Liver (tissue), 9 donors: ENCODE data around the gene CEP20. TPM values are rescaled to one million over a fixed set of nuclear protein-coding genes. Genes with fewer than 3 reads are reported as not detected.

ENCODE experiments used
- DNase-seq: peaks from one replicate; pipeline ENCODE4 v3.0.0-alpha.2; 2017; ENCODE audit warnings: low spot score
- H3K27ac ChIP-seq, 2 donors: one replicate each; pipeline ENCODE4 v1.7.0; 2013; ENCODE audit warnings: inconsistent platforms in 2 of 2, low read length in 2 of 2, control low read depth in 1 of 2, low read depth in 1 of 2, mild to moderate bottlenecking in 1 of 2
- H3K27me3 ChIP-seq, 4 donors: one replicate each; pipeline versions ENCODE4 v1.6.1 to v1.7.0; 2013; ENCODE audit warnings: low read length in 3 of 4, inconsistent platforms in 1 of 4, mild to moderate bottlenecking in 1 of 4, moderate library complexity in 1 of 4; ENCODE audit not compliant: control insufficient read depth in 4 of 4, insufficient read depth in 4 of 4
- H3K36me3 ChIP-seq, 4 donors: one replicate each; pipeline versions ENCODE4 v1.6.1 to v1.7.0; 2013; ENCODE audit warnings: low read length in 3 of 4, mild to moderate bottlenecking in 3 of 4, low read depth in 1 of 4, moderate library complexity in 1 of 4; ENCODE audit not compliant: control insufficient read depth in 4 of 4, insufficient read depth in 3 of 4
- H3K4me1 ChIP-seq, 4 donors: one replicate each; pipeline versions ENCODE4 v1.6.1 to v1.7.0; 2013; ENCODE audit warnings: low read length in 3 of 4, mild to moderate bottlenecking in 3 of 4, moderate library complexity in 1 of 4; ENCODE audit not compliant: control insufficient read depth in 4 of 4, insufficient read depth in 4 of 4
- H3K4me3 ChIP-seq, 3 donors: one replicate each; pipeline versions ENCODE4 v1.6.1 to v1.7.0; 2013; ENCODE audit warnings: low read length in 3 of 3, control low read depth in 1 of 3, low read depth in 1 of 3, mild to moderate bottlenecking in 1 of 3
- H3K9ac ChIP-seq, 2 donors: one replicate each; pipeline ENCODE4 v1.7.0; 2013; ENCODE audit warnings: low read length in 2 of 2, mild to moderate bottlenecking in 2 of 2, moderate library complexity in 2 of 2, control low read depth in 1 of 2, low read depth in 1 of 2
- H3K9me3 ChIP-seq, 4 donors: one replicate each; pipeline versions ENCODE4 v1.6.1 to v1.7.0; 2013; ENCODE audit warnings: low read length in 3 of 4; ENCODE audit not compliant: control insufficient read depth in 4 of 4
- ATF3 ChIP-seq: IDR thresholded peaks from 2 replicates; pipeline ENCODE4 v1.6.1; 2016; ENCODE audit warnings: antibody characterized with exemption
- CTCF ChIP-seq: fragments of 150-350 bp; IDR thresholded peaks from 2 replicates; pipeline ENCODE4 v1.5.1; 2017; ENCODE audit warnings: improper control_type of control experiment, low read depth, low read length; ENCODE audit not compliant: missing input control
- EGR1 ChIP-seq, 2 donors: IDR thresholded peaks; 2 replicates each; pipeline ENCODE4 v1.6.1; 2016 to 2018; ENCODE audit warnings: antibody characterized with exemption in 2 of 2, low read depth in 2 of 2
- FOXA1 ChIP-seq: IDR thresholded peaks from 2 replicates; pipeline ENCODE4 v1.6.1; 2016; ENCODE audit warnings: antibody characterized with exemption
- FOXA2 ChIP-seq: IDR thresholded peaks from 2 replicates; pipeline ENCODE4 v1.6.1; 2016; ENCODE audit warnings: antibody characterized with exemption
- GABPA ChIP-seq, 2 donors: IDR thresholded peaks in 1 of 2; conservative IDR thresholded peaks in 1 of 2; 2 replicates each; pipeline ENCODE4 v1.6.1; 2016; ENCODE audit warnings: antibody characterized with exemption in 2 of 2, mild to moderate bottlenecking in 1 of 2, moderate library complexity in 1 of 2
- HNF4A ChIP-seq, 2 donors: conservative IDR thresholded peaks; 2 replicates each; pipeline ENCODE4 v1.6.1; 2016; ENCODE audit warnings: antibody characterized with exemption in 2 of 2, mild to moderate bottlenecking in 2 of 2
- HNF4G ChIP-seq: IDR thresholded peaks from 2 replicates; pipeline ENCODE4 v1.6.1; 2016; ENCODE audit warnings: antibody characterized with exemption
- JUND ChIP-seq, 2 donors: IDR thresholded peaks; 2 replicates each; pipeline ENCODE4 v1.6.1; 2016; ENCODE audit warnings: antibody characterized with exemption in 2 of 2
- MAX ChIP-seq: IDR thresholded peaks from 2 replicates; pipeline ENCODE4 v1.6.1; 2016; ENCODE audit warnings: antibody characterized with exemption
- NR2F2 ChIP-seq: IDR thresholded peaks from 2 replicates; pipeline ENCODE4 v1.6.1; 2016; ENCODE audit warnings: antibody characterized with exemption
- RAD21 ChIP-seq, 2 donors: IDR thresholded peaks; 2 replicates each; pipeline ENCODE4 v1.6.1; 2016; ENCODE audit warnings: antibody characterized with exemption in 2 of 2, mild to moderate bottlenecking in 2 of 2
- REST ChIP-seq: IDR thresholded peaks from 2 replicates; pipeline ENCODE4 v1.6.1; 2016; ENCODE audit warnings: antibody characterized with exemption, mild to moderate bottlenecking
- RXRA ChIP-seq, 2 donors: IDR thresholded peaks; 2 replicates each; pipeline ENCODE4 v1.6.1; 2017 to 2018; ENCODE audit warnings: antibody characterized with exemption in 2 of 2, mild to moderate bottlenecking in 1 of 2
- SP1 ChIP-seq: IDR thresholded peaks from 2 replicates; pipeline ENCODE4 v1.6.1; 2018; ENCODE audit warnings: antibody characterized with exemption, mild to moderate bottlenecking
- TAF1 ChIP-seq: conservative IDR thresholded peaks from 2 replicates; pipeline ENCODE4 v1.6.1; 2016; ENCODE audit warnings: antibody characterized with exemption, mild to moderate bottlenecking
- YY1 ChIP-seq: IDR thresholded peaks from 2 replicates; pipeline ENCODE4 v1.6.1; 2016; ENCODE audit warnings: antibody characterized with exemption, mild to moderate bottlenecking
- ZBTB33 ChIP-seq: IDR thresholded peaks from 2 replicates; pipeline ENCODE4 v1.6.1; 2016; ENCODE audit warnings: antibody characterized with exemption
- WGBS: extraction: QIAGEN DNeasy Blood & Tissue Kit; methylation state at CpG from one replicate; pipeline ENCODE4 v1.1.7; 2013; 5-methylcytosine and 5-hydroxymethylcytosine counted together
- polyA plus RNA-seq, 2 donors: library from polyadenylated mRNA; stranded (reverse) in 1 of 2; unstranded in 1 of 2; fragments of 200-250 nt in 1 of 2; fragments of >200 nt in 1 of 2; fragmentation: Nextera tagmentation in 1 of 2; extraction: Ambion mirVana in 1 of 2; gene quantifications; one replicate each; pipeline versions ENCODE4 v1.2.1 to v1.2.3, GENCODE V29; 2013 to 2015
- total RNA-seq, 2 donors: library from RNA; depleted of rRNA; stranded (reverse); fragments of >200 nt; gene quantifications; one replicate each; pipeline ENCODE4 v1.2.3, GENCODE V29; 2014
- donor health status: healthy.
- donor health status: healthy.
- donor health status: healthy.
- donor health status: healthy.
- donor health status: healthy.

The CEP20 gene
- total and polyA plus RNA-seq, 4 donors = 10.7 to 19.2 (median 13.3) TPM

GRCh38 chr16:15894571-15895374 is 6.4 kb upstream of the CEP20 start (continued):
- TF ChIP-seq MAX (no peak), YY1 (no peak)

- WGBS = 77% methylated on average over 3 of the region's 3 CpGs
- TF ChIP-seq SP1 (no peak), JUND (IDR thresholded peaks at IDR 0.05) (no peak), FOXA1 (no peak), ATF3 (no peak), GABPA (IDR thresholded peaks at IDR 0.05 in 1 of 2, conservative IDR thresholded peaks at IDR 0.05 in 1 of 2) (no peak), HNF4A (conservative IDR thresholded peaks at IDR 0.05) (no peak), CTCF (no peak), HNF4G (no peak), ZBTB33 (no peak), MAX (no peak), FOXA2 (no peak), RAD21 (IDR thresholded peaks at IDR 0.05) (no peak), TAF1 (no peak), REST (no peak), EGR1 (IDR thresholded peaks at IDR 0.05; ENCODE audit: low read depth in 2 of 2) (no peak), RXRA (IDR thresholded peaks at IDR 0.05) (no peak), YY1 (no peak), NR2F2 (no peak)
- H3K27me3 ChIP-seq = no peaks in the 10 kb centered on the region
- no peak overlapping the region for H3K9ac ChIP-seq
- H3K4me1 ChIP-seq = peaks cover 1 to 15% (median 11%) of the 10 kb centered on the region in 4 donors
- DNase-seq = no peak
- H3K9me3 ChIP-seq = no peaks in the 10 kb centered on the region
- H3K4me3 ChIP-seq = no peak overlapping the region
- no peak overlapping the region for H3K27ac ChIP-seq
- no peaks in the 10 kb centered on the region for H3K36me3 ChIP-seq
These were observed 3.1 kb upstream of the CEP20 start for GRCh38 chr16:15891508-15891907.
